HCT116 (cell line): ENCODE results near the gene ZNF800. TPM values are rescaled to one million over a fixed set of nuclear protein-coding genes. Genes with fewer than 3 reads are reported as not detected.

Experiments used
- ATAC-seq: fragments of 200-7000 bp; cut with Tn5 transposase; 2 replicates; pipeline ENCODE4 v1.9.1; 2020; ENCODE audit warnings: mild to moderate bottlenecking, moderate library complexity
- BruUV-seq: library from RNA; stranded (reverse); fragments of 400-500 nt; replicated peaks from 2 replicates; lab custom pipeline; 2021; lab: Mats Ljungman, UMichigan
- CTCF ChIA-PET: fragments of 300-600 bp; sonication (Branson Sonifier 250); formaldehyde crosslinking; loops from one replicate; lab custom pipeline; 2021; ENCODE audit warnings: antibody characterized with exemption; lab: Charles Lee
- POLR2A ChIA-PET: fragments of 300-600, 350-600 bp; sonication (Branson Sonifier 250); formaldehyde crosslinking; loops from one replicate; lab custom pipeline; 2021; ENCODE audit warnings: antibody characterized with exemption; lab: Charles Lee
- RAD21 ChIA-PET, 2 experiments: fragments of 300-600 bp; sonication (Branson Sonifier 250); formaldehyde crosslinking; loops; one replicate each; lab custom pipeline; 2023; ENCODE audit warnings: low total read pairs in 2 of 2; ENCODE audit not compliant: uncharacterized antibody in 2 of 2, unreplicated experiment in 2 of 2, low non-redundant PET in 1 of 2; lab: Charles Lee
- DNase-seq: peaks from one replicate; pipeline ENCODE4 v3.0.0-alpha.2; 2010; ENCODE audit warnings: low read depth, low spot score
- H2AFZ ChIP-seq: fragments of 200-600 bp; shearing (Covaris generic), sonication (generic); 2 replicates; pipeline ENCODE4 v1.6.1; 2017; ENCODE audit warnings: low read depth, mixed run types, mixed read lengths, antibody characterized with exemption, low read length; ENCODE audit not compliant: poor library complexity, severe bottlenecking
- H3K27ac ChIP-seq: 2 replicates; pipeline ENCODE4 v1.5.1; 2012; ENCODE audit warnings: low read depth, low read length
- H3K27me3 ChIP-seq: fragments of 200-600 bp; sonication (generic); 2 replicates; pipeline ENCODE4 v1.6.1; 2016; ENCODE audit warnings: mixed run types, low read length, mixed read lengths; ENCODE audit not compliant: insufficient read depth
- H3K36me3 ChIP-seq, 2 experiments: fragments of 200-500 bp in 1 of 2; fragments of 200-600 bp in 1 of 2; sonication (Bioruptor generic) in 1 of 2; sonication (generic) in 1 of 2; 2 replicates each; pipeline versions ENCODE4 v1.5.1 to v1.6.1; 2014 to 2016; ENCODE audit warnings: low read length in 2 of 2, inconsistent platforms in 1 of 2, mixed read lengths in 1 of 2, mixed run types in 1 of 2; ENCODE audit not compliant: insufficient read depth in 2 of 2, control insufficient read depth in 1 of 2
- H3K4me1 ChIP-seq, 2 experiments: fragments of 200-600 bp in 1 of 2; sonication (generic) in 1 of 2; 2 replicates each; pipeline versions ENCODE4 v1.5.1 to v1.6.1; 2012 to 2017; ENCODE audit warnings: low read length in 2 of 2, inconsistent platforms in 1 of 2, mild to moderate bottlenecking in 1 of 2, mixed read lengths in 1 of 2, mixed run types in 1 of 2, moderate library complexity in 1 of 2; ENCODE audit not compliant: insufficient read depth in 2 of 2, control insufficient read depth in 1 of 2
- H3K4me2 ChIP-seq: fragments of 200-600 bp; sonication (generic); 2 replicates; pipeline ENCODE4 v1.6.1; 2017; ENCODE audit warnings: mixed run types, low read length, mixed read lengths
- H3K4me3 ChIP-seq, 2 experiments: fragments of 200-600 bp in 1 of 2; sonication (generic) in 1 of 2; replicated peaks in 1 of 2; 2 replicates each; pipeline ENCODE4 v1.5.1; 2011 to 2016; ENCODE audit warnings: low read length in 2 of 2, control low read depth in 1 of 2, low read depth in 1 of 2, mild to moderate bottlenecking in 1 of 2, mixed read lengths in 1 of 2, mixed run types in 1 of 2
- H3K79me2 ChIP-seq: fragments of 200-600 bp; sonication (generic); 2 replicates; pipeline ENCODE4 v1.6.1; 2017; ENCODE audit warnings: mild to moderate bottlenecking, mixed run types, low read length, moderate library complexity, mixed read lengths; ENCODE audit not compliant: insufficient read depth
- H3K9ac ChIP-seq: fragments of 200-600 bp; sonication (generic); 2 replicates; pipeline ENCODE4 v1.6.1; 2016; ENCODE audit warnings: low read length, mixed read lengths
- H3K9me2 ChIP-seq: fragments of 200-600 bp; sonication (generic), shearing (Covaris generic); 2 replicates; pipeline ENCODE4 v1.6.1; 2017; ENCODE audit warnings: mixed run types, mild to moderate bottlenecking, moderate library complexity; ENCODE audit not compliant: insufficient read depth
- H3K9me3 ChIP-seq, 2 experiments: fragments of 200-500 bp in 1 of 2; fragments of 200-600 bp in 1 of 2; sonication (Bioruptor generic) in 1 of 2; sonication (generic) in 1 of 2; 2 replicates each; pipeline ENCODE4 v1.6.1; 2014 to 2017; ENCODE audit warnings: low read length in 2 of 2, mixed read lengths in 2 of 2, inconsistent platforms in 1 of 2, low read depth in 1 of 2, mild to moderate bottlenecking in 1 of 2, mixed run types in 1 of 2, moderate library complexity in 1 of 2; ENCODE audit not compliant: control insufficient read depth in 1 of 2, insufficient read depth in 1 of 2
- H4K20me1 ChIP-seq: fragments of 200-600 bp; sonication (generic), shearing (Covaris generic); 2 replicates; pipeline ENCODE4 v1.6.1; 2017; ENCODE audit warnings: mixed run types, mild to moderate bottlenecking, moderate library complexity; ENCODE audit not compliant: insufficient read depth
- CBX3 ChIP-seq: IDR thresholded peaks from 2 replicates; pipeline ENCODE4 v1.6.1; 2012; ENCODE audit warnings: low read depth
- CEBPB ChIP-seq: IDR thresholded peaks from 2 replicates; pipeline ENCODE4 v1.6.1; 2012; ENCODE audit warnings: low read depth
- ELF1 ChIP-seq: IDR thresholded peaks from 2 replicates; pipeline ENCODE4 v1.6.1; 2012; ENCODE audit warnings: low read depth, borderline replicate concordance
- FOSL1 ChIP-seq: IDR thresholded peaks from 2 replicates; pipeline ENCODE4 v1.6.1; 2012; ENCODE audit warnings: low read depth
- JUND ChIP-seq: IDR thresholded peaks from 2 replicates; pipeline ENCODE4 v1.6.1; 2012
- POLR2A ChIP-seq: IDR thresholded peaks from 2 replicates; pipeline ENCODE4 v1.7.0; 2011; ENCODE audit warnings: borderline replicate concordance; ENCODE audit not compliant: insufficient read depth, insufficient read length; ENCODE audit errors: extremely low read depth
- POLR2AphosphoS5 ChIP-seq: IDR thresholded peaks from 2 replicates; pipeline ENCODE4 v1.6.1; 2011; ENCODE audit warnings: mild to moderate bottlenecking, low read depth, low read length, moderate library complexity
- RAD21 ChIP-seq: IDR thresholded peaks from 2 replicates; pipeline ENCODE4 v1.6.1; 2012; ENCODE audit warnings: low read depth, mild to moderate bottlenecking
- SIN3A ChIP-seq: IDR thresholded peaks from 2 replicates; pipeline ENCODE4 v1.6.1; 2012; ENCODE audit warnings: low read depth
- SP1 ChIP-seq: IDR thresholded peaks from 2 replicates; pipeline ENCODE4 v1.6.1; 2012; ENCODE audit warnings: low read depth
- SRF ChIP-seq: IDR thresholded peaks from 2 replicates; pipeline ENCODE4 v1.6.1; 2012; ENCODE audit warnings: low read depth
- TCF7L2 ChIP-seq: IDR thresholded peaks from 2 replicates; pipeline ENCODE4 v1.7.0; 2011; ENCODE audit warnings: borderline replicate concordance, inconsistent platforms; ENCODE audit not compliant: insufficient read depth, insufficient read length; ENCODE audit errors: extremely low read depth
- YY1 ChIP-seq: IDR thresholded peaks from 2 replicates; pipeline ENCODE4 v1.6.1; 2011; ENCODE audit warnings: low read length, low read depth, moderate library complexity, mild to moderate bottlenecking; ENCODE audit not compliant: insufficient replicate concordance; ENCODE audit errors: extremely low read depth
- ZFX ChIP-seq: fragments of 450-650 bp; IDR thresholded peaks from 2 replicates; pipeline ENCODE4 v1.6.1; 2017
- intact Hi-C: fragments of 100-400 bp; cut with micrococcal nuclease; formaldehyde crosslinking; loops from 2 replicates; pipeline ENCODE4 v1.10.0; 2022
- total RNA-seq: library from RNA; stranded (reverse); gene quantifications from one replicate; pipeline ENCODE4 v1.2.1, GENCODE V29; 2021; ENCODE audit not compliant: unreplicated experiment
- TF ChIP-seq, protein P1 (sequence below): IDR thresholded peaks from 2 replicates; pipeline ENCODE4 v1.6.1; 2012
- TF ChIP-seq, protein P2 (sequence below): IDR thresholded peaks from 2 replicates; pipeline ENCODE4 v1.6.1; 2012; ENCODE audit warnings: low read depth
- TF ChIP-seq, protein P3 (sequence below), 3 experiments: fragments of 200-600 bp in 1 of 3; sonication (generic) in 1 of 3; IDR thresholded peaks in 2 of 3; conservative IDR thresholded peaks in 1 of 3; 2 replicates each; pipeline ENCODE4 v1.5.1; 2012 to 2017; ENCODE audit warnings: low read depth in 2 of 3, low read length in 2 of 3, antibody characterized with exemption in 1 of 3, borderline replicate concordance in 1 of 3, control low read depth in 1 of 3, mild to moderate bottlenecking in 1 of 3, mixed read lengths in 1 of 3, mixed run types in 1 of 3, moderate library complexity in 1 of 3; ENCODE audit not compliant: insufficient read depth in 1 of 3
- TF ChIP-seq, protein P4 (sequence below): IDR thresholded peaks from 2 replicates; pipeline ENCODE4 v1.6.1; 2012

The ZNF800 gene
- total RNA-seq, 1 experiment from 2014 or later: 30.9 TPM

DNA sequence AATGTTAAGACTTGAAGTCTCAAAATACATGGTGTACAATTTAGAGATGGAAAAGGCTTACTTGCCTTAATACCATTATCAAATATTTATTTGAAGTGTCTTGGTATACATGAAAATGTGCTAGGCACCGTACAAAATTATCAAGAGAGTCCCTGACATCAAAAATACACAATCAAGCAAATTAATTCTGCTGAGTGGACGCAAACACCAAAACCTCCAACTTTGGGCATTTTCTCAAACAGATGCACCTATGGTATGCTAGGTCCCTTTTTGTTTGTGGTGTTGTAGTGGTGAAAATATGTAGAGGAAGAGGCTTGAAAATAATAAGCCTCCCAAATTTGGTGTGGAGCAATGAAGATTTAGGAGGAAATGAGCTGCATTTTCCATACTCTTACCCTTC is 24.8 kb downstream of the ZNF800 start:
- no peaks in the 10 kb centered on the region for H3K9me2 ChIP-seq
- POLR2A ChIA-PET: no interaction called here

More for the DNA sequence above, 24.8 kb downstream of the ZNF800 start:
- H3K27me3 ChIP-seq: no peaks in the 10 kb centered on the region
- no peaks in the 10 kb centered on the region for H3K4me1 ChIP-seq
- ChIA-PET RAD21 (no interaction called here), CTCF (no interaction called here)
- intact Hi-C loops: no loop called here
- no peak overlapping the region for H2AFZ ChIP-seq
- no peak overlapping the region for H3K4me3 ChIP-seq
- TF ChIP-seq SRF (no peak), CEBPB (no peak), POLR2AphosphoS5 (no peak), CBX3 (no peak), POLR2A (no peak), ZFX (no peak), ELF1 (no peak), SP1 (no peak), YY1 (no peak), SIN3A (no peak), FOSL1 (no peak), JUND (no peak), RAD21 (no peak), TCF7L2 (no peak)
- TF ChIP-seq, protein P1, sequence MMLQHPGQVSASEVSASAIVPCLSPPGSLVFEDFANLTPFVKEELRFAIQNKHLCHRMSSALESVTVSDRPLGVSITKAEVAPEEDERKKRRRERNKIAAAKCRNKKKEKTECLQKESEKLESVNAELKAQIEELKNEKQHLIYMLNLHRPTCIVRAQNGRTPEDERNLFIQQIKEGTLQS: no peak
- TF ChIP-seq, protein P2, sequence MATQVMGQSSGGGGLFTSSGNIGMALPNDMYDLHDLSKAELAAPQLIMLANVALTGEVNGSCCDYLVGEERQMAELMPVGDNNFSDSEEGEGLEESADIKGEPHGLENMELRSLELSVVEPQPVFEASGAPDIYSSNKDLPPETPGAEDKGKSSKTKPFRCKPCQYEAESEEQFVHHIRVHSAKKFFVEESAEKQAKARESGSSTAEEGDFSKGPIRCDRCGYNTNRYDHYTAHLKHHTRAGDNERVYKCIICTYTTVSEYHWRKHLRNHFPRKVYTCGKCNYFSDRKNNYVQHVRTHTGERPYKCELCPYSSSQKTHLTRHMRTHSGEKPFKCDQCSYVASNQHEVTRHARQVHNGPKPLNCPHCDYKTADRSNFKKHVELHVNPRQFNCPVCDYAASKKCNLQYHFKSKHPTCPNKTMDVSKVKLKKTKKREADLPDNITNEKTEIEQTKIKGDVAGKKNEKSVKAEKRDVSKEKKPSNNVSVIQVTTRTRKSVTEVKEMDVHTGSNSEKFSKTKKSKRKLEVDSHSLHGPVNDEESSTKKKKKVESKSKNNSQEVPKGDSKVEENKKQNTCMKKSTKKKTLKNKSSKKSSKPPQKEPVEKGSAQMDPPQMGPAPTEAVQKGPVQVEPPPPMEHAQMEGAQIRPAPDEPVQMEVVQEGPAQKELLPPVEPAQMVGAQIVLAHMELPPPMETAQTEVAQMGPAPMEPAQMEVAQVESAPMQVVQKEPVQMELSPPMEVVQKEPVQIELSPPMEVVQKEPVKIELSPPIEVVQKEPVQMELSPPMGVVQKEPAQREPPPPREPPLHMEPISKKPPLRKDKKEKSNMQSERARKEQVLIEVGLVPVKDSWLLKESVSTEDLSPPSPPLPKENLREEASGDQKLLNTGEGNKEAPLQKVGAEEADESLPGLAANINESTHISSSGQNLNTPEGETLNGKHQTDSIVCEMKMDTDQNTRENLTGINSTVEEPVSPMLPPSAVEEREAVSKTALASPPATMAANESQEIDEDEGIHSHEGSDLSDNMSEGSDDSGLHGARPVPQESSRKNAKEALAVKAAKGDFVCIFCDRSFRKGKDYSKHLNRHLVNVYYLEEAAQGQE: no peak
- TF ChIP-seq, protein P3, sequence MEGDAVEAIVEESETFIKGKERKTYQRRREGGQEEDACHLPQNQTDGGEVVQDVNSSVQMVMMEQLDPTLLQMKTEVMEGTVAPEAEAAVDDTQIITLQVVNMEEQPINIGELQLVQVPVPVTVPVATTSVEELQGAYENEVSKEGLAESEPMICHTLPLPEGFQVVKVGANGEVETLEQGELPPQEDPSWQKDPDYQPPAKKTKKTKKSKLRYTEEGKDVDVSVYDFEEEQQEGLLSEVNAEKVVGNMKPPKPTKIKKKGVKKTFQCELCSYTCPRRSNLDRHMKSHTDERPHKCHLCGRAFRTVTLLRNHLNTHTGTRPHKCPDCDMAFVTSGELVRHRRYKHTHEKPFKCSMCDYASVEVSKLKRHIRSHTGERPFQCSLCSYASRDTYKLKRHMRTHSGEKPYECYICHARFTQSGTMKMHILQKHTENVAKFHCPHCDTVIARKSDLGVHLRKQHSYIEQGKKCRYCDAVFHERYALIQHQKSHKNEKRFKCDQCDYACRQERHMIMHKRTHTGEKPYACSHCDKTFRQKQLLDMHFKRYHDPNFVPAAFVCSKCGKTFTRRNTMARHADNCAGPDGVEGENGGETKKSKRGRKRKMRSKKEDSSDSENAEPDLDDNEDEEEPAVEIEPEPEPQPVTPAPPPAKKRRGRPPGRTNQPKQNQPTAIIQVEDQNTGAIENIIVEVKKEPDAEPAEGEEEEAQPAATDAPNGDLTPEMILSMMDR (IDR thresholded peaks at IDR 0.05 in 2 of 3, conservative IDR thresholded peaks at IDR 0.05 in 1 of 3; ENCODE audit: borderline replicate concordance in 1 of 3, insufficient read depth in 1 of 3, low read depth in 2 of 3, low read length in 2 of 3): no peak
- TF ChIP-seq, protein P4, sequence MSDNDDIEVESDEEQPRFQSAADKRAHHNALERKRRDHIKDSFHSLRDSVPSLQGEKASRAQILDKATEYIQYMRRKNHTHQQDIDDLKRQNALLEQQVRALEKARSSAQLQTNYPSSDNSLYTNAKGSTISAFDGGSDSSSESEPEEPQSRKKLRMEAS: no peak
- no peak overlapping the region for H3K27ac ChIP-seq
- no peaks in the 10 kb centered on the region for H3K9me3 ChIP-seq
- peaks cover 52% of the 10 kb centered on the region for H3K79me2 ChIP-seq
- H3K9ac ChIP-seq: no peak overlapping the region
- no peak overlapping the region for H3K4me2 ChIP-seq
- H3K36me3 ChIP-seq: peaks cover 0 to 6% of the 10 kb centered on the region in 2 experiments; a peak in 2 of 4 replicates
- no TSS peak for BruUV-seq
- no peak for DNase-seq
- H4K20me1 ChIP-seq: peaks cover 11% of the 10 kb centered on the region; the same call in 1 of the 2 replicates
- ATAC-seq: no peak
